ENCODE data around the gene PICALM. TPM values are rescaled to one million over a fixed set of nuclear protein-coding genes. Genes with fewer than 3 reads are reported as not detected.

Gene PICALM
- total and polyA plus RNA-seq, 2 of the 13 experiments (the other 11 are each of a cell fraction or from before 2014, with no cell fraction given) = 97.6 to 154 TPM

- TF ChIP-seq SIX1 (CRISPR knock-in tag; IDR thresholded peaks at IDR 0.05; ENCODE audit: borderline replicate concordance) (no peak), PHF21A (CRISPR knock-in tag; IDR thresholded peaks at IDR 0.05) (peak; percentile 46; the same call in 1 of the 2 replicates), ZNF296 (CRISPR knock-in tag; conservative IDR thresholded peaks at IDR 0.05) (no peak), ZNF30 (CRISPR knock-in tag; IDR thresholded peaks at IDR 0.05) (no peak), ZNF737 (CRISPR knock-in tag; IDR thresholded peaks at IDR 0.05; ENCODE audit: borderline replicate concordance) (no peak), TCF7 (IDR thresholded peaks at IDR 0.05; ENCODE audit: low read depth) (no peak), AFF4 (CRISPR knock-in tag; IDR thresholded peaks at IDR 0.05) (no peak), RXRB (CRISPR knock-in tag; IDR thresholded peaks at IDR 0.05; ENCODE audit: borderline replicate concordance) (no peak), POLR2G (IDR thresholded peaks at IDR 0.05; ENCODE audit: low read depth, low read length) (peak; percentile 51), JUN (CRISPR knock-in tag; IDR thresholded peaks at IDR 0.05) (no peak), GTF3A (CRISPR knock-in tag; conservative IDR thresholded peaks at IDR 0.05) (no peak), NR2C2 (CRISPR knock-in tag; IDR thresholded peaks at IDR 0.05; ENCODE audit: borderline replicate concordance) (no peak), ATF7-NPFF (CRISPR knock-in tag; IDR thresholded peaks at IDR 0.05; ENCODE audit: low read depth) (no peak), NFE2 (CRISPR knock-in tag; IDR thresholded peaks at IDR 0.05) (no peak), ZNF775 (CRISPR knock-in tag; IDR thresholded peaks at IDR 0.05; ENCODE audit: borderline replicate concordance) (no peak), ZSCAN31 (CRISPR knock-in tag; IDR thresholded peaks at IDR 0.05; ENCODE audit: low read depth) (no peak), FOXA3 (CRISPR knock-in tag; IDR thresholded peaks at IDR 0.05) (peak; percentile 23; the same call in 1 of the 2 replicates), RBM22 (optimal IDR thresholded peaks at IDR 0.05; ENCODE audit: low read length) (no peak), TP53 (CRISPR knock-in tag; conservative IDR thresholded peaks at IDR 0.05) (no peak), FOXK1 (CRISPR knock-in tag; IDR thresholded peaks at IDR 0.05; ENCODE audit: borderline replicate concordance, low read depth) (no peak; the same call in 1 of the 2 replicates)
- TF ChIP-seq, protein P1, sequence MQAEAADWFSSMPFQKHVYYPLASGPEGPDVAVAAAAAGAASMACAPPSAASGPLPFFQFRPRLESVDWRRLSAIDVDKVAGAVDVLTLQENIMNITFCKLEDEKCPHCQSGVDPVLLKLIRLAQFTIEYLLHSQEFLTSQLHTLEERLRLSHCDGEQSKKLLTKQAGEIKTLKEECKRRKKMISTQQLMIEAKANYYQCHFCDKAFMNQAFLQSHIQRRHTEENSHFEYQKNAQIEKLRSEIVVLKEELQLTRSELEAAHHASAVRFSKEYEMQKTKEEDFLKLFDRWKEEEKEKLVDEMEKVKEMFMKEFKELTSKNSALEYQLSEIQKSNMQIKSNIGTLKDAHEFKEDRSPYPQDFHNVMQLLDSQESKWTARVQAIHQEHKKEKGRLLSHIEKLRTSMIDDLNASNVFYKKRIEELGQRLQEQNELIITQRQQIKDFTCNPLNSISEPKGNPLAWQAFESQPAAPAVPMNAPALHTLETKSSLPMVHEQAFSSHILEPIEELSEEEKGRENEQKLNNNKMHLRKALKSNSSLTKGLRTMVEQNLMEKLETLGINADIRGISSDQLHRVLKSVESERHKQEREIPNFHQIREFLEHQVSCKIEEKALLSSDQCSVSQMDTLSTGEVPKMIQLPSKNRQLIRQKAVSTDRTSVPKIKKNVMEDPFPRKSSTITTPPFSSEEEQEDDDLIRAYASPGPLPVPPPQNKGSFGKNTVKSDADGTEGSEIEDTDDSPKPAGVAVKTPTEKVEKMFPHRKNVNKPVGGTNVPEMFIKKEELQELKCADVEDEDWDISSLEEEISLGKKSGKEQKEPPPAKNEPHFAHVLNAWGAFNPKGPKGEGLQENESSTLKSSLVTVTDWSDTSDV (CRISPR knock-in tag; IDR thresholded peaks at IDR 0.05) = no peak
- TF ChIP-seq, protein P2, sequence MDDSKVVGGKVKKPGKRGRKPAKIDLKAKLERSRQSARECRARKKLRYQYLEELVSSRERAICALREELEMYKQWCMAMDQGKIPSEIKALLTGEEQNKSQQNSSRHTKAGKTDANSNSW (CRISPR knock-in tag; IDR thresholded peaks at IDR 0.05; ENCODE audit: borderline replicate concordance) = no peak
- TF ChIP-seq, protein P3, sequence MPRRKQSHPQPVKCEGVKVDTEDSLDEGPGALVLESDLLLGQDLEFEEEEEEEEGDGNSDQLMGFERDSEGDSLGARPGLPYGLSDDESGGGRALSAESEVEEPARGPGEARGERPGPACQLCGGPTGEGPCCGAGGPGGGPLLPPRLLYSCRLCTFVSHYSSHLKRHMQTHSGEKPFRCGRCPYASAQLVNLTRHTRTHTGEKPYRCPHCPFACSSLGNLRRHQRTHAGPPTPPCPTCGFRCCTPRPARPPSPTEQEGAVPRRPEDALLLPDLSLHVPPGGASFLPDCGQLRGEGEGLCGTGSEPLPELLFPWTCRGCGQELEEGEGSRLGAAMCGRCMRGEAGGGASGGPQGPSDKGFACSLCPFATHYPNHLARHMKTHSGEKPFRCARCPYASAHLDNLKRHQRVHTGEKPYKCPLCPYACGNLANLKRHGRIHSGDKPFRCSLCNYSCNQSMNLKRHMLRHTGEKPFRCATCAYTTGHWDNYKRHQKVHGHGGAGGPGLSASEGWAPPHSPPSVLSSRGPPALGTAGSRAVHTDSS (CRISPR knock-in tag; conservative IDR thresholded peaks at IDR 0.05) = no peak
Observed at GRCh38 chr11:86069408-86070101, 671 bp upstream of the PICALM start (continued).
